ENCODE results near the gene NKAIN2.

Gene NKAIN2

GRCh38 chr6:124029567-124029966 is 225.9 kb downstream of the NKAIN2 start:
- TF ChIP-seq ZNF274 (IDR thresholded peaks at IDR 0.05; ENCODE audit: low read depth, low read length) = no peak
- H3K4me3 ChIP-seq (ENCODE audit: low read length) = no peak overlapping the region

- H3K4me3 ChIP-seq (ENCODE audit: low read length) = no peak overlapping the region
- TF ChIP-seq ZNF274 (IDR thresholded peaks at IDR 0.05; ENCODE audit: low read depth, low read length) = no peak
These were observed 229.8 kb downstream of the NKAIN2 start for GRCh38 chr6:124033501-124033900.

GRCh38 chr6:124036384-124036783 is 232.7 kb downstream of the NKAIN2 start:
- no peak for TF ChIP-seq ZNF274 (IDR thresholded peaks at IDR 0.05; ENCODE audit: low read depth, low read length)

GRCh38 chr6:124040655-124041054 is 237.0 kb downstream of the NKAIN2 start:
- no peak overlapping the region for H3K4me3 ChIP-seq (ENCODE audit: low read length)
- no peak for TF ChIP-seq ZNF274 (IDR thresholded peaks at IDR 0.05; ENCODE audit: low read depth, low read length)

More at GRCh38 chr6:124036384-124036783, 232.7 kb downstream of the NKAIN2 start:
- no peak overlapping the region for H3K4me3 ChIP-seq (ENCODE audit: low read length)

- H3K4me3 ChIP-seq (ENCODE audit: low read length) = no peak overlapping the region
- no peak for TF ChIP-seq ZNF274 (IDR thresholded peaks at IDR 0.05; ENCODE audit: low read depth, low read length)
These were observed 248.5 kb downstream of the NKAIN2 start for GRCh38 chr6:124052120-124052519.

- no peak overlapping the region for H3K4me3 ChIP-seq (ENCODE audit: low read length)
- TF ChIP-seq ZNF274 (IDR thresholded peaks at IDR 0.05; ENCODE audit: low read depth, low read length) = no peak
These were observed 249.7 kb downstream of the NKAIN2 start for GRCh38 chr6:124053315-124053714.

- TF ChIP-seq ZNF274 (IDR thresholded peaks at IDR 0.05; ENCODE audit: low read depth, low read length) = no peak
- H3K4me3 ChIP-seq (ENCODE audit: low read length) = no peak overlapping the region
These were observed 250.4 kb downstream of the NKAIN2 start for GRCh38 chr6:124054034-124054433.

GRCh38 chr6:124055395-124055794 is 251.7 kb downstream of the NKAIN2 start:
- no peak for TF ChIP-seq ZNF274 (IDR thresholded peaks at IDR 0.05; ENCODE audit: low read depth, low read length)
- H3K4me3 ChIP-seq (ENCODE audit: low read length) = no peak overlapping the region

- TF ChIP-seq ZNF274 (IDR thresholded peaks at IDR 0.05; ENCODE audit: low read depth, low read length) = no peak
- no peak overlapping the region for H3K4me3 ChIP-seq (ENCODE audit: low read length)
These were observed 252.3 kb downstream of the NKAIN2 start for GRCh38 chr6:124055963-124056362.

GRCh38 chr6:124056407-124057334 is 253.0 kb downstream of the NKAIN2 start:
- no peak for TF ChIP-seq ZNF274 (IDR thresholded peaks at IDR 0.05; ENCODE audit: low read depth, low read length)

GRCh38 chr6:124057461-124057860 is 253.8 kb downstream of the NKAIN2 start:
- no peak for TF ChIP-seq ZNF274 (IDR thresholded peaks at IDR 0.05; ENCODE audit: low read depth, low read length)
- no peak overlapping the region for H3K4me3 ChIP-seq (ENCODE audit: low read length)

More at GRCh38 chr6:124056407-124057334, 253.0 kb downstream of the NKAIN2 start:
- H3K4me3 ChIP-seq (ENCODE audit: low read length) = no peak overlapping the region

GRCh38 chr6:124064317-124065113 is 260.9 kb downstream of the NKAIN2 start:
- TF ChIP-seq ZNF274 (IDR thresholded peaks at IDR 0.05; ENCODE audit: low read depth, low read length) = no peak
- H3K4me3 ChIP-seq (ENCODE audit: low read length) = no peak overlapping the region

- TF ChIP-seq ZNF274 (IDR thresholded peaks at IDR 0.05; ENCODE audit: low read depth, low read length) = no peak
- H3K4me3 ChIP-seq (ENCODE audit: low read length) = no peak overlapping the region
These were observed 262.6 kb downstream of the NKAIN2 start for GRCh38 chr6:124066269-124066668.

- TF ChIP-seq ZNF274 (IDR thresholded peaks at IDR 0.05; ENCODE audit: low read depth, low read length) = no peak
- H3K4me3 ChIP-seq (ENCODE audit: low read length) = no peak overlapping the region
These were observed 263.4 kb downstream of the NKAIN2 start for GRCh38 chr6:124066946-124067552.

Data from GM08714 (cell line).